HepG2 (cell line): ENCODE data around the gene SEC23IP. TPM values are rescaled to one million over a fixed set of nuclear protein-coding genes. Genes with fewer than 3 reads are reported as not detected.

Experiments used
- ATAC-seq: fragments of 200-7000 bp; cut with Tn5 transposase; 3 replicates; pipeline ENCODE4 v1.9.1; 2020; ENCODE audit warnings: mild to moderate bottlenecking, moderate library complexity
- BruUV-seq: library from RNA; stranded (reverse); fragments of 400-500 nt; replicated peaks from 2 replicates; lab custom pipeline; 2021; lab: Mats Ljungman, UMichigan
- CTCF ChIA-PET: fragments of 300-600 bp; formaldehyde crosslinking; extraction: SDS; loops from one replicate; lab custom pipeline; 2021; ENCODE audit warnings: low total read pairs, inconsistent platforms, low intra/inter-chr PET ratio; lab: Yijun Ruan, JAX
- POLR2A ChIA-PET: fragments of 350-600 bp; sonication (Branson Sonifier 250); formaldehyde crosslinking; loops from one replicate; lab custom pipeline; 2020; ENCODE audit warnings: antibody characterized with exemption, inconsistent platforms; lab: Yijun Ruan, JAX
- DNase-seq: peaks from one replicate; pipeline ENCODE4 v3.0.0-alpha.2; 2015; ENCODE audit warnings: low spot score
- FAIRE-seq: peaks from 3 replicates; lab custom pipeline; 2011; peaks lifted over from hg19 to GRCh38; lab: Jason Lieb, UNC
- H2AFZ ChIP-seq: one replicate; pipeline ENCODE4 v1.6.1; 2011; ENCODE audit warnings: low read length, inconsistent platforms
- H3K27ac ChIP-seq: fragments of 300-600 bp; 3 replicates; pipeline ENCODE4 v1.8.0; 2011; ENCODE audit warnings: mixed run types, mild to moderate bottlenecking, mixed read lengths, low read length, inconsistent platforms; ENCODE audit not compliant: insufficient read depth; ENCODE audit errors: extremely low read length
- H3K27me3 ChIP-seq, 2 experiments: fragments of 200-600 bp in 1 of 2; 2 replicates in 1 of 2; 3 replicates in 1 of 2; pipeline versions ENCODE4 v1.6.0 to v1.8.0; 2011; ENCODE audit warnings: low read length in 2 of 2, mild to moderate bottlenecking in 2 of 2, moderate library complexity in 2 of 2, inconsistent platforms in 1 of 2; ENCODE audit not compliant: insufficient read depth in 2 of 2, control insufficient read depth in 1 of 2
- H3K36me3 ChIP-seq, 2 experiments: fragments of 200-600 bp in 1 of 2; replicated peaks in 1 of 2; 2 replicates in 1 of 2; 3 replicates in 1 of 2; pipeline versions ENCODE4 v1.5.1 to v1.8.0; 2011; ENCODE audit warnings: low read length in 2 of 2, inconsistent platforms in 1 of 2; ENCODE audit not compliant: insufficient read depth in 2 of 2, control insufficient read depth in 1 of 2
- H3K4me1 ChIP-seq: 2 replicates; pipeline ENCODE4 v1.5.1; 2012; ENCODE audit warnings: low read length, inconsistent platforms; ENCODE audit not compliant: insufficient read depth
- H3K4me2 ChIP-seq: 2 replicates; pipeline ENCODE4 v1.6.0; 2011; ENCODE audit warnings: low read depth, low read length, inconsistent platforms
- H3K4me3 ChIP-seq, 3 experiments: fragments of 200-600 bp in 1 of 3; sonication (generic), shearing (Covaris generic) in 1 of 3; replicated peaks in 1 of 3; 2 replicates each; pipeline ENCODE4 v1.5.1; 2011 to 2016; ENCODE audit warnings: low read length in 3 of 3, inconsistent platforms in 2 of 3, low read depth in 2 of 3, mild to moderate bottlenecking in 2 of 3, control low read depth in 1 of 3, mixed read lengths in 1 of 3; ENCODE audit not compliant: insufficient read depth in 1 of 3
- H3K79me2 ChIP-seq: one replicate; pipeline ENCODE4 v1.6.1; 2011; ENCODE audit warnings: low read length, inconsistent platforms; ENCODE audit not compliant: insufficient read depth
- H3K9ac ChIP-seq: 2 replicates; pipeline ENCODE4 v1.6.0; 2011; ENCODE audit warnings: mild to moderate bottlenecking, low read depth, low read length, inconsistent platforms; ENCODE audit not compliant: insufficient read depth
- H3K9me3 ChIP-seq: 2 replicates; pipeline ENCODE4 v1.5.1; 2012; ENCODE audit warnings: mild to moderate bottlenecking, low read length
- H4K20me1 ChIP-seq: 2 replicates; pipeline ENCODE4 v1.6.0; 2011; ENCODE audit warnings: inconsistent platforms, mild to moderate bottlenecking, low read length, moderate library complexity; ENCODE audit not compliant: insufficient read depth
- CBFB ChIP-seq: sonication (generic); formaldehyde crosslinking; IDR thresholded peaks from 2 replicates; pipeline ENCODE4 v1.4.0; 2020; ENCODE audit warnings: missing genetic modification reagents
- FOXM1 ChIP-seq: sonication (generic); formaldehyde crosslinking; IDR thresholded peaks from 2 replicates; pipeline ENCODE4 v1.5.0; 2020; ENCODE audit warnings: missing genetic modification reagents
- HNF4A ChIP-seq: sonication (generic); formaldehyde crosslinking; IDR thresholded peaks from 2 replicates; pipeline ENCODE4 v1.4.0; 2020; ENCODE audit warnings: missing genetic modification reagents
- LBX2 ChIP-seq: sonication (generic); formaldehyde crosslinking; IDR thresholded peaks from 2 replicates; pipeline ENCODE4 v1.5.0; 2020; ENCODE audit warnings: missing genetic modification reagents, mild to moderate bottlenecking, borderline replicate concordance
- NBN ChIP-seq: fragments of 450-650 bp; conservative IDR thresholded peaks from 2 replicates; pipeline ENCODE4 v1.6.1; 2017
- NFIC ChIP-seq: IDR thresholded peaks from 2 replicates; pipeline ENCODE4 v1.6.1; 2012; ENCODE audit warnings: mild to moderate bottlenecking, low read length, inconsistent platforms
- RCOR2 ChIP-seq: IDR thresholded peaks from 2 replicates; pipeline ENCODE4 v1.6.1; 2016; ENCODE audit warnings: missing biosample characterization, missing genetic modification reagents
- SMAD3 ChIP-seq: sonication (generic); formaldehyde crosslinking; IDR thresholded peaks from 2 replicates; pipeline ENCODE4 v1.4.0; 2020; ENCODE audit warnings: missing genetic modification reagents
- ZBED4 ChIP-seq: sonication (generic); formaldehyde crosslinking; IDR thresholded peaks from 2 replicates; pipeline ENCODE4 v1.4.0; 2020; ENCODE audit warnings: missing genetic modification reagents, borderline replicate concordance
- ZBTB21 ChIP-seq: sonication (generic); formaldehyde crosslinking; IDR thresholded peaks from 2 replicates; pipeline ENCODE4 v1.4.0; 2020; ENCODE audit warnings: missing genetic modification reagents
- ZC3H13 ChIP-seq: sonication (generic); formaldehyde crosslinking; IDR thresholded peaks from 2 replicates; pipeline ENCODE4 v1.8.1; 2023; ENCODE audit warnings: mild to moderate bottlenecking, missing genetic modification reagents, moderate library complexity
- ZNF101 ChIP-seq: sonication (generic); formaldehyde crosslinking; IDR thresholded peaks from 2 replicates; pipeline ENCODE4 v1.4.0; 2020; ENCODE audit warnings: mild to moderate bottlenecking, low read depth, missing genetic modification reagents, borderline replicate concordance
- ZNF234 ChIP-seq: sonication (generic); formaldehyde crosslinking; conservative IDR thresholded peaks from 2 replicates; pipeline ENCODE4 v1.5.1; 2020; ENCODE audit warnings: mild to moderate bottlenecking, missing genetic modification reagents
- ZNF263 ChIP-seq: sonication (generic); formaldehyde crosslinking; IDR thresholded peaks from 2 replicates; pipeline ENCODE4 v1.4.0; 2020; ENCODE audit warnings: missing genetic modification reagents
- ZNF281 ChIP-seq: sonication (generic); formaldehyde crosslinking; IDR thresholded peaks from 2 replicates; pipeline ENCODE4 v1.4.0; 2020; ENCODE audit warnings: missing genetic modification reagents, borderline replicate concordance
- ZNF615 ChIP-seq: sonication (generic); formaldehyde crosslinking; IDR thresholded peaks from 2 replicates; pipeline ENCODE4 v1.5.0; 2020; ENCODE audit warnings: mild to moderate bottlenecking, missing genetic modification reagents, borderline replicate concordance
- ZNF670 ChIP-seq: sonication (generic); formaldehyde crosslinking; IDR thresholded peaks from 2 replicates; pipeline ENCODE4 v1.8.0; 2022; ENCODE audit warnings: mild to moderate bottlenecking, missing genetic modification reagents, borderline replicate concordance
- ZNF788 ChIP-seq: sonication (generic); formaldehyde crosslinking; IDR thresholded peaks from 2 replicates; pipeline ENCODE4 v1.5.0; 2020; ENCODE audit warnings: mild to moderate bottlenecking, missing genetic modification reagents, borderline replicate concordance
- WGBS: methylation state at CpG from one replicate; pipeline ENCODE4 v1.1.6; 2017; ENCODE audit warnings: low lambda C conversion rate; 5-methylcytosine and 5-hydroxymethylcytosine counted together
- in situ Hi-C: cut with HindIII; loops from 2 replicates; pipeline ENCODE4 v1.10.0; 2017; ENCODE audit warnings: low pct_unique_long_range_greater_than_20kb; ENCODE audit not compliant: extremely low pct_ligation_motif_present
- intact Hi-C: fragments of 100-400 bp; cut with micrococcal nuclease; formaldehyde crosslinking; loops from one replicate; pipeline ENCODE4 v1.10.0; 2022; ENCODE audit not compliant: unreplicated experiment
- polyA plus RNA-seq, 8 experiments: library from polyadenylated mRNA; depleted of rRNA in 3 of 8; stranded (reverse) in 7 of 8; unstranded in 1 of 8; fragments of >200 nt; fragmentation: Illumina TruSeq in 4 of 8; extraction: Trizol in 4 of 8; gene quantifications; 2 replicates each; pipeline versions ENCODE4 v1.2.1 to v1.2.3, GENCODE V29; 2011 to 2016; ENCODE audit warnings: low read depth in 4 of 8, missing spikeins in 1 of 8, mixed read lengths in 1 of 8; ENCODE audit not compliant: insufficient read depth in 1 of 8
- total RNA-seq, 5 experiments: library from RNA; depleted of rRNA; stranded (reverse); fragments of >200 nt; fragmentation: Illumina TruSeq; extraction: Trizol; gene quantifications; 2 replicates each; pipeline ENCODE4 v1.2.3, GENCODE V29; 2016; ENCODE audit warnings: low read depth in 1 of 5
- TF ChIP-seq, protein P1 (sequence below): IDR thresholded peaks from 2 replicates; pipeline ENCODE4 v1.6.1; 2016

The SEC23IP gene
- total and polyA plus RNA-seq, 2 of the 13 experiments (the other 11 are each of a cell fraction or from before 2014, with no cell fraction given), result 32.3 to 57.7 TPM

DNA sequence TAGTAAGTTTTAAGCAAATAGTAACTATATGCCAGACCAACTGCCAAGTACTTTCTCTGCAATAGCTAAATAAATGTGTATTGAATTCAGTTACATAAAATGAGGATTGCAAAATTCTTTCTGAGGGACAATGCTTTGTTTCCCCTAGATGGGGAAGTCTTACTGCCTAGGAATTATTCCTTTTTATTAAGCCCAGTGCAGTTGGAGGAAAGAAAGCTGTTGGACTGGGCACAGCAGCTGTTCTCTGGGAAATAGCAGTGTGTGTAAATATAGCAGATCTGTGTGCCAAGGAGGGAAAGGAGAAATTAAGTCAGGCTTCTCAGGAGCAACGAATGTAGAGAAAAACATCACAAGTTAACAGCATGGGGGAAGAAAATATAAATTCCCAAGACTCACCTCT, 77.1 kb downstream of the SEC23IP start:
- POLR2A ChIA-PET, result no interaction called here
- Histone ChIP-seq H3K79me2 (no peaks in the 10 kb centered on the region), H4K20me1 (no peaks in the 10 kb centered on the region), H2AFZ (no peak overlapping the region), H3K4me1 (no peaks in the 10 kb centered on the region), H3K4me2 (no peak overlapping the region), H3K27ac (no peak overlapping the region), H3K9me3 (peaks cover 15% of the 10 kb centered on the region), H3K4me3 (no peak overlapping the region), H3K27me3 (no peaks in the 10 kb centered on the region), H3K36me3 (no peaks in the 10 kb centered on the region), H3K9ac (no peak overlapping the region)
- intact Hi-C loops, result no loop called here
- CTCF ChIA-PET, result no interaction called here
- 0% methylated on average over 1 of the region's 1 CpG for WGBS
- ATAC-seq (no peak), FAIRE-seq (no peak), DNase-seq (no peak)
- BruUV-seq, result no TSS peak
- in situ Hi-C loops, result no loop called here
- TF ChIP-seq ZNF615 (no peak), NFIC (no peak), ZNF788 (no peak), ZNF670 (CRISPR knock-in tag) (no peak), ZBED4 (CRISPR knock-in tag) (no peak), CBFB (CRISPR knock-in tag) (no peak), ZBTB21 (CRISPR knock-in tag) (no peak), FOXM1 (CRISPR knock-in tag) (no peak), HNF4A (no peak), ZNF234 (CRISPR knock-in tag) (no peak), NBN (no peak), RCOR2 (CRISPR knock-in tag) (no peak), ZNF281 (CRISPR knock-in tag) (no peak), ZNF101 (CRISPR knock-in tag) (no peak), SMAD3 (no peak), LBX2 (CRISPR knock-in tag) (no peak), ZC3H13 (CRISPR knock-in tag) (no peak), ZNF263 (CRISPR knock-in tag) (no peak)
- TF ChIP-seq, protein P1, sequence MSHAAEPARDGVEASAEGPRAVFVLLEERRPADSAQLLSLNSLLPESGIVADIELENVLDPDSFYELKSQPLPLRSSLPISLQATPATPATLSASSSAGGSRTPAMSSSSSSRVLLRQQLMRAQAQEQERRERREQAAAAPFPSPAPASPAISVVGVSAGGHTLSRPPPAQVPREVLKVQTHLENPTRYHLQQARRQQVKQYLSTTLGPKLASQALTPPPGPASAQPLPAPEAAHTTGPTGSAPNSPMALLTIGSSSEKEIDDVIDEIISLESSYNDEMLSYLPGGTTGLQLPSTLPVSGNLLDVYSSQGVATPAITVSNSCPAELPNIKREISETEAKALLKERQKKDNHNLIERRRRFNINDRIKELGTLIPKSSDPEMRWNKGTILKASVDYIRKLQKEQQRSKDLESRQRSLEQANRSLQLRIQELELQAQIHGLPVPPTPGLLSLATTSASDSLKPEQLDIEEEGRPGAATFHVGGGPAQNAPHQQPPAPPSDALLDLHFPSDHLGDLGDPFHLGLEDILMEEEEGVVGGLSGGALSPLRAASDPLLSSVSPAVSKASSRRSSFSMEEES, result no peak
